Activated CD4-positive, alpha-beta T cell treated with anti-CD3 and anti-CD28 coated beads, Interleukin-2, amount 50 U/mL, for 48 hours (primary cell): ENCODE measurements around the gene TDRD10.

ENCODE experiments used
- DNase-seq, 2 experiments: peaks; one replicate each; pipeline ENCODE4 v3.0.0-alpha.2; 2020

Gene TDRD10

GRCh38 chr1:154502066-154502743, at the start of gene TDRD10, which contains the start of gene SHE:
TSS of gene TDRD10 (plus strand) at chr1:154502219. CDS start at chr1:154506904, 4,685 bp downstream.
TSS of gene SHE (minus strand) at chr1:154502412. CDS start at chr1:154502026, 386 bp downstream.
- DNase-seq = no peak

GRCh38 chr1:154453161-154453560, 48.9 kb upstream of the TDRD10 start:
- no peak for DNase-seq

- DNase-seq = no peak
Observed at GRCh38 chr1:154453574-154454352, 48.3 kb upstream of the TDRD10 start.

GRCh38 chr1:154454386-154455120, 47.5 kb upstream of the TDRD10 start:
- no peak for DNase-seq

DNA sequence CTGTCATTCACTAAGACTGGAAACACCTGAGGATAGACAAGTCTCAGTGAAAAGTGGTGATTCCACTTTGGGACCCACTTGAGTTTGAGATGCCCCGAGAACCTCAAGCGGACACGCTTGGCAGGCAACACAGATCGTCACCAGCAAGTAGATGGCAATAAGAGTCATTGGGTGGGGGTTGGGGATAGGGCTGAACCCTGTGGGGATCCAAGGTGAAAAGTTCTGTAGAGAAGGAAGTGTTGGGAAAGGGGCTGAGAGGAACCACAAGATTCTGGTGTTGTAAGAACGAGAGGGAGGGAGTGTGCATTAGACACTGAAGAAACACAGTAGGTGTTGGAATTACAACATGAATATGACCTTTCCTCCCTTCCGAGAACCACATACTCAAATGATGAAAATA, 45.4 kb upstream of the TDRD10 start:
- no peak for DNase-seq

DNA sequence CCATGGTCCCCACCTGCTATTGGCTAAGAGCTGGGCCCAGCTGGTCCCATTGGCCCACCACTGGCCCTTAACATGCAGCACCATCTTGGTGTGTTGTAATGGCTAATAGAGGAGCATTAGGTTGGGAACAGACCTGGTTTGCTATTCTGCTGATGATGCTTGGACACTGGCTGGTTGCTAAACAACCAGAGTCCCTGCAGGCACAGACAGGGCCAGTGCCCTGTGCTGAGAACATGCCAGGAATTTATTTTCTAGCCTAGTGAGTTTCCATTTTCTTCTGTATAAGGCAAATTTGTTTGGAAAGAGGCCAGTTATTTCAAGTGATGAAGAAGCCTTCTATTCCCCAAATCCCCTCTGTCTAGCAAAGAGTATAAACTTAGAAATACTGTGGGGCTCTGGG, 42.9 kb upstream of the TDRD10 start:
- no peak for DNase-seq

- no peak for DNase-seq
Observed at GRCh38 chr1:154460695-154461260, 41.2 kb upstream of the TDRD10 start.

- peak; percentile 72 to 80 for DNase-seq
Observed at GRCh38 chr1:154463512-154463990, 38.5 kb upstream of the TDRD10 start.

- DNase-seq = no peak
Observed at GRCh38 chr1:154465621-154466195, 36.3 kb upstream of the TDRD10 start.

DNA sequence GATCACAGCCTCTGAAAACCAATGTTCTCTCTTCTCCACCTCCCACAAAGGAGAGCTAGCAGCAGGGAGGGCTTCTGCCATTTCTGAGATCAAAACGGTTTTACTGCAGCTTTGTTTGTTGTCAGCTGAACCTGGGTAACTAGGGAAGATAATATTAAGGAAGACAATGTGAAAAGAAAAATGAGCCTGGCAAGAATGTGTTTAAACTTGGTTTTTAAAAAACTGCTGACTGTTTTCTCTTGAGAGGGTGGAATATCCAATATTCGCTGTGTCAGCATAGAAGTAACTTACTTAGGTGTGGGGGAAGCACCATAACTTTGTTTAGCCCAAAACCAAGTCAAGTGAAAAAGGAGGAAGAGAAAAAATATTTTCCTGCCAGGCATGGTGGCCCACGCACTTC, 35.8 kb upstream of the TDRD10 start:
- no peak for DNase-seq

DNA sequence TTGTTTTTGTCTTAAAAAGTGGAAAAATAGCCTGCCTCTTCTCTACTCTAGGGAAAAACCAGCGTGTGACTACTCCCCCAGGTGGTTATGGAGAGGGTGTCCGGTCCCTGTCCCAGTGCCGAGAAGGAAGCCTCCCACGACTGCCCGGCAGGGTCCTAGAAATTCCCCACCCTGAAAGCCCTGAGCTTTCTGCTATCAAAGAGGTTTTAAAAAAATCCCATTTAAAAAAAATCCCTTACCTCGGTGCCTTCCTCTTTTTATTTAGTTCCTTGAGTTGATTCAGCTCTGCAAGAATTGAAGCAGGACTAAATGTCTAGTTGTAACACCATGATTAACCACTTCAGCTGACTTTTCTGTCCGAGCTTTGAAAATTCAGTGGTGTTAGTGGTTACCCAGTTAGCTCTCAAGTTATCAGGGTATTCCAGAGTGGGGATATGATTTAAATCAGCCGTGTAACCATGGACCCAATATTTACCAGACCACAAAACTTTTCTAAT, 35.0 kb upstream of the TDRD10 start:
- DNase-seq = peak in 1 of 2 experiments; percentile 30

- peak; percentile 31 to 41 for DNase-seq
Observed at GRCh38 chr1:154467434-154468102, 34.5 kb upstream of the TDRD10 start.

DNA sequence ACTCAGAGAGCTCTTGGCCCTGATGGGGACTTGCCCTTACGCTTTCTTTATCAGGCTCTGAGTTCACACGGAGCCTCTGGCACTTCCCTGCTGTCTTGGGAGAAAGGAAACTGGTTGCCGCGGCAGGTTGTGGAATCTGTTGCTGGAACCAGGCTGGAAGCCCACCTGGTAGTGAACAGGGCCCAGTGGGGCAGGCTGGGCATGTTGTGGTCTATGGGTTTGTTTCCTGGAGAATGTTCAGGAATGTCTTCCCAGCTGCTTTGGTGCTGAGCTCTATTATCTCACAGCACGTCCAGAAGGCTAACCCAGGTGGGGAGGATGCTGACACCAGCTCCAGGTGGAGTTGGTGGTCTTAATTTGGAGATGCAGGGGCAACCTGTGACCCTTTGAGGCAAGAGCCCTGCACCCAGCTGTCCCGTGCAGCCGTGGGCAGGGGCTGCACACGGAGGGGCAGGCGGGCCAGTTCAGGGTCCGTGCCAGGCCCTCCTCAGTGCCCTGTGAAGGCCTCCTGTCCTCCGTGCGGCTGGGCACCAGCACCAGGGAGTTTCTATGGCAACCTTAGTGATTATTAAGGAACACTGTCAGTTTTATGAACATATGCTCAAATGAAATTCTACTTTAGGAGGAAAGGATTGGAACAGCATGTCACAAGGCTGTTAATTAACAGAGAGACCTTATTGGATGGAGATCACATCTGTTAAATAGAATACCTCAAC, 33.3 kb upstream of the TDRD10 start:
- DNase-seq = no peak

- DNase-seq = no peak
Observed at GRCh38 chr1:154469844-154470560, 32.0 kb upstream of the TDRD10 start.

- DNase-seq = no peak
Observed at GRCh38 chr1:154471304-154471703, 30.7 kb upstream of the TDRD10 start.

DNA sequence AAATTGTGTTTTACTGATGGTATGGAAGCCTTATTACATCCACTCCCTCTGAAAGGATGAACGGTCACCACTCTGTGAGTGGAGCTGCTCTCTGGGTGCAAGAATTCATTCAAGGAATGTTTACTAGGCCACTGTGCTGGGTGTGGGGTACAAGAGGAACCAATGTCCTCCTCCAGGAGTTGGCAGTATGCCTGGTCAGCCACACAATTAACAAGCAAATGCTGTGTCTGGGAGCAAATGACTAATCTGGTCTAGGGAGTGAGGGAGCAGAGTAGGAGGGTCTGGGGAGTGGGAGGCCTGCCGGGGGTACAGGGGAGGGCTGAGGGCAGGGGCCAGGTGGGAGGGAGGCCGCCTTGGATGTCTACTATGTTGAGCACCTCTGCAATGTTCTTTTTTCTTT, 27.2 kb upstream of the TDRD10 start:
- DNase-seq = no peak

- no peak for DNase-seq
Observed at GRCh38 chr1:154476791-154477190, 25.2 kb upstream of the TDRD10 start.

- no peak for DNase-seq
Observed at GRCh38 chr1:154478013-154478412, 24.0 kb upstream of the TDRD10 start.

DNA sequence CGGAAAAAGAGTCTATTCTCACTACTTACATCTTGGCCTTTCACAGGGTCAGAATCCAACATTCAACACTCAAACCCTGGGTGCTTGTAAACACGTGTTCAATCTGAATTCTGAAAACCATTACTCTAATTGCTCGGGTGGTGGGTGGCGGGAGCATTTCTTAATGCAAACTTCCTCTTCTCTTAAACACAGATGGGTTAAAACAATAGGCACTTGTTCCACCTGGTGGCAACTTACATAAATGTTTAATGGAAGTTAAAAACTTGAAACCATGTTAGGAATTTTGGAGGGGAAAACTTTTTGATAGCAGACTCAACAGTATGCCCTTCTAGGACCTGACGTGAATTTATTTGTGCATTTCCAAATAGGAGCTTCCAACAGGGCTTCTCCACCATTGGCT, 23.4 kb upstream of the TDRD10 start:
- DNase-seq = no peak

- peak; percentile 47 to 66 for DNase-seq
Observed at GRCh38 chr1:154479764-154480421, 22.1 kb upstream of the TDRD10 start.
